HG02840 (cell line): Measurements from ENCODE around the gene PKNOX2.

ENCODE experiments used
- ATAC-seq: cut with Tn5 transposase; IDR thresholded peaks from one replicate; pipeline ENCODE4 v1.9.1; 2021; ENCODE audit warnings: mild to moderate bottlenecking, moderate library complexity, moderate number of reproducible peaks; ENCODE audit not compliant: unreplicated experiment, low FRiP score

Gene PKNOX2

DNA sequence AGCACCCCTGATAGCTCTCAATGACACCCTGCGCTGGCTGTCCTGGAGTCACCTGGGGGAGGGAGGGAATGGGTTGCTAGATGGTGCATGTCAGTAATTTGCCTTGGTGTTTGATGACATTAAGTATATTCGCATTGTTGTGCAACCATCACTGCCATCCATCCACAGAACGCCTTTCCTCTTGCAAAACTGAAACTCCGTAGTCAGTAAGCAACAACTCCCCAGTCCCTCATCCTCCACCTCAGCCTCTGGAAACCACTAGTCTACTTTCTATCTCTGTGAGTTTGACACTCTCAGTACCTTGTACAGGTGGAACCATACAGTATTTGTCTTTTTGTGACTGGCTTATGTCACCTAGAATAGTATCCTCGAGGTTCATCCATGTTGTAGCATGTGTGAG lies 62.6 kb downstream of the PKNOX2 start:
- no peak for ATAC-seq

DNA sequence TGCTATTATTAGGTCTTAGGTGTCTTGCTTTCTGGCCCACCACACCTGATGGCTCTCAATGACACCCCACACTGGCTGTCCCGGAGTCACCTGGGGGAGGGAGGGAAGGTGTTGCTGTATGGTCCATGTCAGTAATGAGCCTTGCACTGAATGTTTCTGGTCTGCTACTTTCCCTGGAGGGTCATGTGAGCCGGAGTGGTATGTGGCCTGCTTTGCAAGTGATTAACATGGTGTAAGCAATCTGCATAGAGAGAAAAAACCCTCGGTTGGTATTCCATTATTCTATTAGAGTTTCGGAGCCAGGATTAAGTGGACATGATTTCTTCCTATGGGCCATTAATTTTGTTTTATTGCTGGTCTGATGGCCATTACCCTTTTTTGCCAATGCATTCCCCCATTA lies 63.9 kb downstream of the PKNOX2 start:
- ATAC-seq, result no peak

DNA sequence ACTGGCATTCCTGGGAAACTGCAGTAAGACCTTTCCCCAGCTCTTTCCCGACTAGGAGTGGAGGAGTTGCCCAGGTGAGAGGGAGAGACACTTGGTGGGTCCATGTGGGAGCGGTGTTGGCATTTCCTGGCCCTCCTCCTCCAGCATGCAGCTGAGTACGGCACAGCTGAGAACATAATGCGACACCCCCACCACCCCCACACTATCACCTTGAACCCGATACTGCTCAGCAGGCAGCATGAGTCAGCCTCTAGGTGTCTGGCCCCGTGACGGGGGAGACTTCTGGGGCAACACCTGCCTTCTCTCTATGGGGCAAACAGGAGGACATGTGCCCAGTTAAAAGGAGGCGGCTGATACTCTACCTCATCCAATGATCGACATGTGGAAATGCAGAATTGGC lies 64.4 kb downstream of the PKNOX2 start:
- ATAC-seq, result no peak

DNA sequence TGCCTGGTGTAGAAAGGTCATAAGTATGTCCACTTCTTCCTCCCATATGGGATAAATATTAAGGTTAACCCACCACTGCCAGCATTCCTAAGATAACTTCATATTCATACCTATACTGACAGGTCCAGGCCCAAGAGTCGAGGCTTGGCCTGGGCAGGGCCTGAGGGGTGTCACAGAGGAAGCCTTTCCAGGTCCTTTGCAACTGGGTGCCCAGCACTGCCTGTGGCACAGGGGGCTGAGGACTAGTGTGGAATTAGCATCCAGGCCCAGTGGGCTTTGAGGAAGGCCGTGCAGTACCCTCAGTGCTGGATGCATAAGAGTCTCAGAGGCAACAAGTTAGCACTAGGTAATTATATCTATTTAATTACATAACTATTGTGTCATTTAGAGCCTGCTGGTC lies 65.4 kb downstream of the PKNOX2 start:
- no peak for ATAC-seq

DNA sequence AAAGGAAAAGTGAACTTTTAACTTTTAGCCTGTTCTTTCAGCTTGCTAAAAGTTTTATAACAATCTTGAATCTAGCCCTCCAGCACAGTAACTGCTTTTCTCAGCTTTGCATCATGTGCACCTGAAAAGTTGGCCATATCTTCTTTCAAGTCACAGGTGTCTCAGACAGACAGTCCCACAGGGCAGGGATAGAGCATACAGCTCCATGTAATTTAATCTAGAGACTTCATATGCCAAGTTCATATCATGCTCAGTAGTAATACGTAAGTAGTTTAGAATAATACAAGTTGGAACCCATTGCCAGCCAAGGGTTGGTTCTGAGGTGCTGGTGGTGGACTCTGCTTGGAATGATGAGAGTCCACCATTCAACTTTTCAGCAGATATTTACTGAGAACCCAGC lies 68.6 kb downstream of the PKNOX2 start:
- ATAC-seq, result no peak

DNA sequence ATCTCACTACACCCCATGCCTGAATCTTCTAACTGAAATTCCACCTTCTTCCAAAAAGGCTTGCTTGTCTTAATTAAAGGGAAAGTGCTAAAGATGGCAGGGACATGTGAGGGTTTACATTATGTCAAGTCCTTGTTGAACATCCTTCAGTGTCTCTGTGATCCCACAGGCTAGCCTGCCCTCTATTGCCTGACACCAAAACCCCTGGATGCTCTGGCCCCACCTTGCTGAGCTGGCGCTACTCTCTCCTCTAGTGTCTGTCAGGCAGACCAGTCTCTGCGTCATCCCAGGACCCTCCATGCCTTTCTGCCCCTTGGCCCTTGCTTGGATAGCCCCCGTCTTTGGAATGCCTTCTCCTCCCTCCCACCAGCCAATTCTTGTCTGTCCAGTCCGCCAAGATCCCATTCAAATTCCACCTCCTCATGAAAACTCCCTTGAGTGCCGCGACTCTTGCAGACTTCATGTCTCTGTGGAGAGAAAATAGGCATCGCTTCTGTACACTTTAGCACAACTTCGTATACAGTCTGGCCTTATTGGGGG lies 69.3 kb downstream of the PKNOX2 start:
- ATAC-seq, result no peak

DNA sequence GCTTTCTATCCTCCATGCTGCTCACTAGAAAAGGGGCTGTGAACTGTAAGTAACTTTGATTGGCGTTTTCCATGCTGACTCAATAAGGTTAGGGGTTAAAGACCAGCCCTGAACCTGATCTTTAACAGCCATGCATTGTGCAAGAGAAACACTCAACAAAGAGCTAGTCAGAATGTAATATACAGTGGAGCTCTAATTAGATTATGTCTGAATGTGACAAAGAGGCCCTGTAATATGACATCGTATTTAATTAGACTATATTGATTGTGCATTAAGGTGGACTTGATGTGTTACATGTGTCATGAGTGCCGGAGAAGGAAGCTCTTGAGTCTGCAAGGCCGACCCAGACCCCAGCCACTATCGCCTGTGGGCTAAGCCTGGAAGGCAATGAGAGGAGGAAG lies 70.5 kb downstream of the PKNOX2 start:
- ATAC-seq, result no peak

DNA sequence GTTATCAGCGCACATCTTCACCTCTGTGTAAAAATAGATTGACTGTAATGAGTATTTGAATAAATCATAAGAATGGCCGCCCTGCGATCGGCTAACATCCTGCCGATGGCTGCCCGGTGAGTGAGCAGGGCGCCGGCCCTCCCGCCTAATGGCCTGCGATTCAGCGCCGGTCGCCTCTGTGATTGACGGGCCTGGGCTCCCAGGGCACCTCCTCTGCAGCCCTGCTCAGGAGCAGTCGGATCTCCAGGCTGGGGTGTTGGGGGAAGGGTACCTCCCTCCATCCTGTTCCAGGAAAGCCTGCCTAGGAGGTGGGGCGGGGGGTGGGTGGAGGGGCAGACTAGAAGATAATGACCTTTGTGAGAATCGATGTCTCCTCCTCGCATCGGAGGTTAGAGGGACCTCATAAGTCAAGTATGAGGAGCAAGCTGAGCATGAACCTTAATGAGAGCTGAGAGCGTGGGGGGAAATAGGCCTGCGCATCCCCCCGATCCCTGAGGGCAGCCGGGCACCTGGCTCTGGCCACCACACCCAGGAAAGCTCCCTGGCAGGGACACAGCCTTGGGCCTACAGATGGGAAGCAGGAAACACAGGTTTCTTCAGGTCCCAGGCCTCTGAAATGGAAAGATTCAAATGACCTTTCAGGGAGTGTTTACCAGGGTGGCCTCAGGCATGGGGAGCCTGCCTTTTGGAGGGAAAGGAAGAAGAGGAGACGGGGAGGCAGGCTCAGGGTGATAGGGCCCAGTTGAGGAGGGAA lies 71.7 kb downstream of the PKNOX2 start:
- ATAC-seq, result no peak

DNA sequence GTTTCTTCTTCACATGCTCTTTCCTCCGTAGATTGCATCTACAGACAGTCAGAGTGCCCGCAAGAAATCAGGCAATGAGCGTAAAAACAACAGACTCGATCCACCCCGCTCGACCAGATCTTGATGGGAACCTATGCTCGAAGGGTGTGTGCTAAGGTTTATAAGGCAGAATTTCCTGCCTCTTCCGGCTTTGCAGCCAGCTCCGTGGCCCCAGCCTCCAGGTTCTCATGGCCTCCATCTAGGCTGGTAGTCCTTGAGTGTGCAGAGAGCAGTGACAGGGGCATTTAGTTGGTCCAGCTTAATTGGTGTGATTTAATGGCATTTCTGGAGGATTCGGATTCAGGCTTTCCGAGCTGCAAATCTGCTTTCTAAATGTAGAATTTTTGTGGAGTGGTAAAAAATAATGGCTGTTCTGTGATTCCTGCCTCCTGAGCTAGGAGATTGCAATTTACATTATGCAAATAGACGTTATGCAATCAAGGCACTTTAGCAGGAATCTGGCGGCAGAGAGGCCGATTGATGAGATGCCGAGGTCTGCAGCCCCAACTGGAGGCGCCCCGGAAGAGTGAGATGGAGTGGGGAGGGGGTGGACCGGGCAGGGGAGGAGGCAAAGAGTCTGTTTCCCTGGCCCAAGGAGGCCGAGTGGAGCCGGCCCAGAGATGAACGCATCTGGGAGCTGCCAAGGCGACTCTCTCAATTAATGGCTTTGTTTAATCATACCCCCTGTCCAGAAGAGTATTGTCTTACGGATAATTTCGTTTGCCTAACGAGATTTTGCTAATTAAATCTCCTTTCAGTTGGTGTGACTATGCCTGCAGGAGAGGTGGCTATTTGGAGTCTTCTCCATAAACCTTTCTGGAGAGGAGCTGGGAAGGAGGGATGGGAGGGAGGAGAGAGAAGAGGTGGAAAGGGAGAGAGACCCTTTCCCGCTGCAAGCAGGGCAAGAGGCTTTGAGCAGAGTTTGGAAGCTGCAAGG lies 75.3 kb downstream of the PKNOX2 start:
- ATAC-seq, result no peak

DNA sequence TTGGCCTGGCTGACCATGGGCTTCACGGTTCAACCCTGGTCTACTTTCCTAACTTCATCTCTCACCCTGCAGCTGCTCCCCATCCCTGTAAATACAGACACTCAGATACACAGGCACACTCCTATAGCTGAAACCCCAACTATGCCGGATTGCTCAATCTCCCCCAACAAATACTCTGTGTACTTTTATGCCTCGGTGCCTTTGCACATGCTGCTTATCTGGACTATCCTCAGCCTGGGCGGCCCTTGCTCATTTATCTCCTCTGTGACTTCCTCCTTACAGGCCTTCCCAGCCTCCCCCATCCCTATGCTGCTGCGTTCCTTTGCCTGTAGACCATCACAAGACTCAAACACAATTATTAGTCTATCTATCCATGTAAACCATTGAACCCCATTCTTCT lies 76.6 kb downstream of the PKNOX2 start:
- no peak for ATAC-seq

DNA sequence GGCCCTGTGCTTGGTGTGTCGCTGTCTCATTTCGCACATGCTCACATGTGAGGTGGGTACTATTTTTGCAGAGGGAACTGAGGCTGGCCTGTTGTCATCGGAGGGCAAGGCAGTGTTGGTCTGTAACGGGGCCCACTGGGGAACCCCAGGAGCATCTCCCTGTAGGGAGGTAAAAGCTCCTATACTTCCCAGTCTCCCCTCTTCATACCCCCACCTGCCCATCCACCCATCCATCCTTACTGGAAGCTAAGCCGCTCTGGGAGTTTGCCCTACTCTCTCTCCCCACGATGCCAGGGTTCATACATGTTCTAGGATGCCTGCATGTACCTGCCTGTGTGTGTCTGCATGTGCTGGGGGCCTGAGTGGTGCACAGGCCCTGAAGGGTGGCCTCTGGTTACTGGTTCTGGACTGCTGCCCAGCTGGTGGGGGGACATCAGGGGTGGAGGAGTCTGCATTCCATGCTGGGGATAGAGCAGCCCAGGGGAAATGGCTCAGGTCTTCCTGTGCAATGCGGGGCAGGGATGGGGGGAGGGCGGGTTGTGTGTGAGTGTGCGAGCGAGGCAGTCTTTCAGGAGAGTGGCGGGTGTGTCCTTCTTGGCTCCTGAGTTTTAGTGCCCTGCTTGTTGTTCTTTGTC lies 77.7 kb downstream of the PKNOX2 start:
- ATAC-seq, result no peak

DNA sequence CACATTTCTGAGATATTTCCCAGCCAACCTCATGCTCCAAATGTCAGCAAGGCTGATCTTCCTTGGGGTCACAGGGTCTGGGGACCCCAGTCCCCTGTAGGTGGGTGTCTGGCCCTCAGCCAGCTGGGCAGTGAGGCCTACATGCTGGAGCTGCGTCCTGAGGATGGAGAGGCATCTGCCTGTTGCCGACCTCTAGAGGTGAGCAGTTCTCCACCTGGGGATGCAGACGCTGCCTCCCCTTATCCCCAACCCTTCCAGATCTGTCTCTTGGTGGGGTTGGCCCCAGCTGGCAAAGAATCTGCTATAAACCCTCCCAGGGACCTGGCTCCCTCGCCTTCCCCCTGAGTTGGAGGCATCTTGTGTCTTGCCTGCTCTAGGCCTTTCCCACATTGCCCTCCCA lies 79.6 kb downstream of the PKNOX2 start:
- ATAC-seq, result no peak

DNA sequence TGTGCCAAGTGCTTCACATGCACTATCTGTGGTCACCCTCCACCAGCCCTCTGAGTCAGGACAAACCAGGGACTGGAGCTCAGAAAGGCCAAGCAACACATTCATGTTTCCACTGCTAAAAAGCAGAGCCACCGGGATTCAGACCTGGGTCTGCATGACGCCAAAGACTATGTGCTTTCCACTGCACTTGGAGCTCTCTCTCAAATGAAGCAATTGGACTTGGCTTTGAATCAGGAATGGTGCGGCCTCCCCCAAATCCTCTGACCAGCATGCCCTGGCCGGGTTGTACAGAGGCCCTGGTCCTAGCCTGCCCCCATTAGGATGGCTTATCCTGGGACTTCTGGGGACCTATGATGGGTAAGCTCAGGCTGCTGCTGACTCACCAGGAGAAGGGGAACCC lies 80.7 kb downstream of the PKNOX2 start:
- no peak for ATAC-seq

DNA sequence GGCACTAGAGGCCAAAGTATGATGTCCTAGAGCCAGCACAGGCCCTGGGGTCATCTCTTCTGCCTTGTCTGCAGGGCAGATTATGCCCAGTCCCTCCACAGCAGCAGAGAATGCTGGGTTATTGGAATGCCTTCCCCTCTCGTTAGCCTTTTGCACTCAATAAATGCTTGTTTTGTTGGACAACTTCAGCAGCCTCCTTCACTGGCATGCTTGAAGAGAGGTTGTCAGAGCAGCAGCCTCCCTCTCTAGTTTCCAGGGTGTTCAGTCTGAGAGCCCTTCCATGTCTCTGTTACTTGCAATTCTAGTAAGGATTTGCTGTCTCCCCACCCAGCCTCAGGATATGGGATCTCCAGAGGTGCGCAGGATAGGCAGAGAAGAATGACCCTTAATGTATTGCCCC lies 82.9 kb downstream of the PKNOX2 start:
- ATAC-seq, result no peak

DNA sequence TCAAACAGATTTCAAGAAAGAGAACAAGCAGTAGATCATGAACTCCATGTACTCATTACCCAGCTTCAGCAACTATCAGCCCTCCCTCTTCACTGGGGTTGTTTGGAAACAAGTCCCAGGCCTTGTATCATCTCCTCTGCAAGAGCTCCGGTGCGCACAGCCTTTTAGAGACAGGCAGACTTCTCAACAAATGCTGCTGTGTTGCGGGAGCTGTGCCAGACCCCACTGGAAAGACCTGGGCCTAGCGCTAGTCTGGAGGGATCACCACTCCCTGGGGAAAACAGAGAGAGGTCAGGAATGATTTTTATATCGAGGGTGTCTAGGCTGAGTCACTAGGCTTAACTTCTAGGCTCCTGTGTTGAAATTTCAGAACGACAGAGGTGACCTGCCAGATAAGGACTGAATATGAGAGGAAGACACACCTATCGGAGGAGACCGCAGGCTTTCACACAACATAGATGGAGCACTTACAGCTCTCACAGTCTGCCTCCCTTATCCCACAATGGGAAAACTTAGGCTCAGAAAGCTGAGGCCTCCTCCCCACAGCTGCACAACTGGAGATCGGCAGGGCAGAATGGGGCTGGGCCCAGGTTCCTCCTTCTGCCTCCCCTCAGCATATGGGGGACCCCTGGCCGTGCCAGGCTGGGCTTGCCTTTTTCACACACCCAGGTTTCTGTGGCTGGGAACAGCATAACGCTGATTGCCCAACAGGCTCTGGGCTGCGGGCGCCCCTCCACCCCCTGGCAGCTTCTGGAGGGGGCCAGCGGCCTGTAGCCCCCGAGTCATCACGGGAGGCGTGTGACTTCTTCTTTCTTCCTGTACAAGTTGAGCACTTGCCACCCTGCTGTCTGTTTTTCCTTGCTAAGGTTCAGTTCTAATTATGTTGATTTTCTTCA lies 86.0 kb downstream of the PKNOX2 start:
- ATAC-seq, result no peak

DNA sequence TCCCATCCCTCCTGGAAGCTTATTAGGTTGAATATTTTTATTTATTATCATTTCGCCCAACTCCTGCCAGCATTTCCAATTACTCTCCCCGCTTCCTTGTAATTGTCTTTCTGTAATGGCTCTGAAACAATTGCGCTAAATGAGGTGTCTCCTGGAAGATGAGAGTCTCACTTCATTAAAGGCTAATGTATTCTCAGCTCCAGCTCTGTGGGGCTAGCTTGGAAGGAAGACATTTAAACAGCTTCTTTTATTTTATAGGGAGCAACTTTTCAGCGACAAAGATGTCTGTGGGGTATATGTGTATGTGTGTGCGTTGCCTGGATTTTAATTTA lies 86.6 kb downstream of the PKNOX2 start:
- no peak for ATAC-seq

DNA sequence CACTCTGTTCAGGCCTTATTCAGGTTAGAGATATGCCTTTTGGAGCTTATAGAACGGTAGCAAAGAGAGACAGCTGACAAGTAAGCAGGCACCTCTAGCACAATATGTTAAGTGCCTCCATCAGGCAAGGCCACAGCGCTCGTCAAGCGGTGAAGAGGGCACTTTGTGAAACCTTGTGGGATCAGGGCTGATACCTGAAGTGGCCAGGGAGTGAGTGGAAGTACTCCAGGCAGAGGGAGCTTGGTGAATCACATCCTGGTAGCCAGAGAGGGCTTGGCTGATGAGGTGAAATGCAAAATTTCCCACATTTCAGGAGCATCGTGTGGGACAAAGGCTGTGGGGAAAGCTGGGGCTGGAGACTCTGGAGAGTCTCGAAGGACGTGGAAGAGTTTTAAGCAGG lies 87.4 kb downstream of the PKNOX2 start:
- ATAC-seq, result no peak

DNA sequence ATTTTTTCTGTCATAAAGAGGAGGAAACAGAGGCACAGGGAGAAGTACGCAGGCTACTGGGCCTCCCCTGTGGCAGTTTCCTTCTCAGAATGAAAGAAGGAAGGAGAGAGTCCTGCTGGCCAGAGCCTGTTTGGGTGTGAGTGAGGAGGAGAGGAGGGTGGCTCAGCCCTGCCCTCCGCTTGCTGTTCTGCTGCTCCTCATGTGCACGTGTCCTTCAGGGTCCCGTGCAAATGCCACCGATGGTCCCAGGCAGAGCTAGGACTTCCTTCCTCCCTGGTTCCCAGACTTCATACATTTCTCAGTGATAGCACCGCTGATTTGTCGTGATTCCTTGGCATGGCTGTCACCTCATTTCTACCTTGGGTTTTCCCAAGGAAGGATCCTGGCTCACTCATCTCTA lies 88.7 kb downstream of the PKNOX2 start:
- no peak for ATAC-seq

DNA sequence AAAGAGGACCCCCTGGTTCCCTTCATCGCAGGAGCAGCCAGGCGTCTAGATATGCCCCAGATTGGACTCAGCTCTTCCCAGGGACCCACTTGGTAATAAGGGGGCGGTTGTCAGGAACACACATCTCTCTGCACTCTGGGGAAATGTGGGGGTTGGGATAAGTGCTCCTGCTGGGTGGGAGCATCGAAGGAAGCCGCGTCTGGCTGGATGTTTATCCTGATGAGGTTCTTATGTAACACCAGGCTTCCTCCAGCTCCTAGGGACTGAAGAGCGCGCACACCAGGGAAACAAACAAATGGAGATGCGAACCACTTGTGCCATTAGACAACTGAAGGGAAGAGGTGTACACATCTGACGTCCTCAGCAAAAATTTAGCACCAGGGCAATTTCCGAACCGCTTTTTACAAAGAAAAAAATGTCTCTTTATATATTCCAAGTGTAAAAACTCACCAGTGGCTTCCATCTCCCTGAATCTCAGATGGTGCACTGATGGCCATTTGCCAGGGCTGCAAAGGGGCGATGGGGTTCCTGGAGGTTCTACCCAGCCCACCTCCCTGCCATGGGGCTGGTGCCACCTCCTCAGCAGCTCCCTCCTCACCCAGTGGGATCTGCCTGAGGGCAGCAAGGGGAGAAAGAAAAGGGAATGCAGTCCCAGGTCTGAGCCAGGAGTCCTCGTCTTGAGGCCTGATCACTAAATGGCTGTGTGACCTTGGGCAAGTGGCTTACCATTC lies 89.4 kb downstream of the PKNOX2 start:
- ATAC-seq, result no peak
